GM19035 (cell line): Measurements from ENCODE around the gene TIMP2.
"Not testable (repeated sequence)": the region's sequence is repeated elsewhere in the genome, so short reads cannot be mapped to it uniquely, and the experiment has no call there.

ENCODE experiments used
- ATAC-seq: cut with Tn5 transposase; IDR thresholded peaks from one replicate; pipeline ENCODE4 v1.9.1; 2021; ENCODE audit not compliant: unreplicated experiment

TIMP2 gene

DNA sequence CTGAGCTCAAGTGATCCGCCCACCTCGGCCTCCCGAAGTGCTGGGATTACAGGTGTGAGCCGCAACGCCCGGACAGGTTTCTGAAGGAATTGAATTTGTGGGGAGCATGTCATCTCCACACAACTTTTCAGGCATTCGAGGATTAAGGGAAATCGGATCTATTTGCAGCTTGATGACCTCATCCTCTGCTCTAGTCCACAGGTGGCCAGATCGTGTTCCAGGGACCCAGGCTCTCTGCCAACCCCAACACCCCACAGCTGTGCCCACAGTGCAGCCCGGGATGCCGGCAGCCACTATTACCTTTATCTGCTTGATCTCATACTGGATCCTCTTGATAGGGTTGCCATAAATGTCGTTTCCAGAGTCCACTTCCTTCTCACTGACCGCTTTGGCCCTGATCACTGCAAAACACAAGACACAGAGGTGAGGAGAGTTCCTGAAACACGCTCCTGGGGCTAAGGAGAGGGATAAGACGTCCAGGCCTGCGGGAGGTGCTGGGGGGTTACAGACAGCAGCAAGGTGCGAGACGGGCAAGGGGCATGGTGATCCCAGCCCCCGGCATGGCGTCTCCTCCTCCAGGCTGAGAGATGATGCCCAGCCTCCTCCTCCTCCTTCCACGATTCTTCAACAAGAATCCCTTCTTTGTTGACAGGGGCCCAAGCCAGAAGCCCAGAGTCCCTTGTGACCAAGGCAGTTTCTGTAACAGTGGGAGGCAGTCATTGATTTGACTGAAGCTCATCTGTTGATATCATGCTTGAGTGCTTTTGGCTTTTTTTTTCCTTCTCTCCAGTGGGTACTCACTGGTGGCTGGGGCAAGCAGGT lies 51.5 kb downstream of the TIMP2 start:
- no peak for ATAC-seq

- ATAC-seq = no peak
Measured at GRCh38 chr17:78872486-78872885, 52.7 kb downstream of the TIMP2 start.

DNA sequence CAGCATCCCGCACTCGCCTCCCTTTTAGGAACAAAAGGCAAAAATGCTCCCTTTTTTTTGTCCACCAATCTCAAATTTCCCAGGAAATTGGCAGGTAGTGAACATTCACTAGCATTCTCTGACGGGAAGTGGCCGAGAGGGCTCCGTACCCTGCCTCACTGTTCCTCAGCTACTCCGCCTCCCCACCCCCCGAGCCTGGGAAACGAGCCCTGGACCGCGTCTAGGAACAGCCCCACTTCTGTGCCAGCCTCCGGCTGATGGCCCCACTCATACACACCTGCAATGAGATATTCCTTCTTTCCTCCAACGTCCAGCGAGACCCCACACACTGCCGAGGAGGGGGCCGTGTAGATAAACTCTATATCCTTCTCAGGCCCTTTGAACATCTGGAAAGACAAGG lies 54.6 kb downstream of the TIMP2 start:
- no peak for ATAC-seq

DNA sequence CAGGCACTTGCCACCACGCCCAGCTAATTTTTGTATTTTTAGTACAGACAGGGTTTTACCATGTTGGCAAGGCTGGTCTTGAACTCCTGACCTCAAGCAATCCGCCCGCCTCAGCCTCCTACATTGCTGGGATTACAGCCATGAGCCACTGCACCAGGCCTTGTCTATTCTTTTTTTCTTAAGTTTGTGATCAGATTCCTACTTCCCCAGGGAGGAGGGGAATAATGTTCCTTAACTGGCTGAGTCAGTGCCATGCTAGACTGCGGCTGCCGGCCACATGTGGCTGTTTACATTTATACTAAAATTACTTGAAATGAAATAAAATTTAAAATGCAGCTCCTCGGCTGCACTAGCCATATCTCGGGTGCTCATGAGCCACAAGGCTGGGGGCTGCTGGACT lies 56.8 kb downstream of the TIMP2 start:
- ATAC-seq = no peak

GRCh38 chr17:78867046-78867445 lies 58.1 kb downstream of the TIMP2 start:
- ATAC-seq = not testable (repeated sequence)

DNA sequence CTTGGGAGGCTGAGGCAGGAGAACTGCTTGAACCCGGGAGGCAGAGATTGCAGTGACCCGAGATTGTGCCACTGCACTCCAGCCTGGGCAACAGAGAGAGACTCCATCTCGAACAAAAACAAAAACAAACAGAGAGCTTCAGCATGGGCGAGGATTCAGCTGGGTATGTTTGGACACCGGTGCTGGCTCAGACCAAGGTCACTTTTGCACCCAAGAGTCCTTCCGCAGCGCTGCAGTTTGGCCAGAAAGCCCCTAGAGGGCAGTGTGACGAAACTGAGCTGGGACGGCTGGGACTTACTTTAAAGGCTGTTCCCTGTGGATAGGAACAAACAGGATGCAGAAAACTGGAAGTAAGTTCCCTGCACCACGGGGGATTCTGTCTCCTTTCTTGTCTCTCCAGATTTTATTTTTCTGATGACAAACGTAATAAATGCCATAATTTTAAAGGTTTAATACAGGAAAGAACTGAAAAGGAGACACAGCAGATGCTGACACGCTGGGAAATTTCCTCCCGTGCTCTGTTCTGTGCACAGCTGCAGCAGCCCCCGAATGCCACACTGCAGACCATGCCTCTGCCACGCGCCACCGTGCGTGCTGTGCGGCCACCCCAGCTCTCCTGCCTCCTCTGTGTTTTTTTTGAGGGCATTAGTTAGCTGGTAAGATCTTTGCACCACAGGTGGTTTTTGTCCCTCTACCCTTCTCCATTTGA lies 59.4 kb downstream of the TIMP2 start:
- no peak for ATAC-seq

DNA sequence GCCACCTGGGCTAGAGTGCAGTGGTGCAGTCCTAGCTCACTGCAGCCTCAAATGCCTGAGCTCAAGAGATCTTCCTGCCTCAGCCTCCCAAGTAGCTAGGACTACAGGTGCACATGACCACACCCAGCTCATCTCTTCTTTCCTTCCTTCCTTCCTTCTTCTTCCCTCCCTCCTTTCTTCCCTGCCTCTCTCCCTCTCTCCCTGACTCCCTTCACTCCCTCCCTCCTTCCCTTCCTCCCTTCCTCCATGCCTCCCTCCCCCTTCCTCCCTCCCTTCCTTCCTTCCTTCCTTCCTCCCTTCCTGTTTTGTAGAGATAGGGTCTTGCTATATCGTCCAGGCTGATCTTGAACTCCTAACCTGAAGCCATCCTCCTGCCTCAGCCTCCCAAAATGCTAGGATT lies 61.1 kb downstream of the TIMP2 start:
- no peak for ATAC-seq

- no peak for ATAC-seq
Measured at GRCh38 chr17:78862073-78863023, 62.8 kb downstream of the TIMP2 start.

DNA sequence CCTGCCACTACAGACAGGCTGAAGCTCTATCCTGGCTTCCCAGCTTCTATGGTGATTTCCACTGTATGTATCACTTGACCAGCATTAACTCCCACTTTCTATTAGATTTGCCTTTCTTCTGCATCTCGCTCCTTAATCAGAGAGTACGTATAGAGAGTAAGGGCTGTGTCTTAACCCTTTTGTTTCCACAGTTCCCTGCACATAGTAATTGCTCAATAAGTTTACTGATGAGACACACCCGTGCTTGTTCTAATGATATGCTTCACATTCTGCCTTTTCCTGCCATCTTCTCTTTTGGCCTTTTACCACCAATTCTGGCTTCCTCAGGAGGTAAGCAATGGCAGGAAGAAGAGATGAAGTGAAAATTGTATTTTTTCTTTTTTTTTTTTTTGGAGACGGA lies 64.0 kb downstream of the TIMP2 start:
- ATAC-seq = no peak

- no peak for ATAC-seq
Measured at GRCh38 chr17:78859051-78859450, 66.1 kb downstream of the TIMP2 start.

DNA sequence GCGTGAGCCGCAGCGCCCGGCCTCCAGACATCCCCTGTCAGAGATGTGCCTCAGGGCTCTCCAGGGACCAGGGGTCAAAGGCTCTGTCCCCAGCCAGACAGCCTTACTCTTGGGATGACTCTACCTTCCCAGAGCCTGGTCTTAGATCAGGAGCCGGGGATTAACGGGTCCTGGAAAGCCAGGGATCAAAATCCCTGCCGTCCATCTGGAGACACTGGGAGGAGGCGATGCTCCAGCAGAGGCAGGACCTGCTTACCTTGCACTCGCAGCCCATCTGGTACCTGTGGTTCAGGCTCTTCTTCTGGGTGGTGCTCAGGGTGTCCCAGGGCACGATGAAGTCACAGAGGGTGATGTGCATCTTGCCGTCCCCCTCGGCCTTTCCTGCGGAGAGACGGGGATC lies 67.9 kb downstream of the TIMP2 start:
- no peak for ATAC-seq

- no peak for ATAC-seq
Measured at GRCh38 chr17:78855561-78856165, 69.5 kb downstream of the TIMP2 start.

DNA sequence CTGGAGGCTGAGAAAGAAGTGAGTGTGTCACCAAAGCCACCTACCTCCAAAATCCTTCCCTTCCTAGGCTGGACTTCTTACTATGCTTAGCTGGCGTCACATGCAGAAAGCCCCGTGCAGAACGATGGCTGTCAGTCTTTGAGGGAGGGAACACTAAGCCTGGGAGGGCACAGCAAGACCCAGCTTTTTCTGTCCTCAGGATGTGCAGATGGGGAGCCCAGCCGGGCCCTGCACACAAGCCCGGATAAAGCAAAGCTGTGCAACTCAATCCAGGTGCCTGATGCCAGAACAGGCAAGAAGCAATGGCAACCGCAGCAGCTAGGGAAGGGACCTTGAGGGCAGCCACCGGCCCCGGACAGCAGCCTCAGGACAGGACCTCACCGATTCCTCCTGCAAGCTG lies 70.7 kb downstream of the TIMP2 start:
- ATAC-seq = no peak

- no peak for ATAC-seq
Measured at GRCh38 chr17:78853926-78854394, 71.2 kb downstream of the TIMP2 start.

- no peak for ATAC-seq
Measured at GRCh38 chr17:78852709-78853121, 72.5 kb downstream of the TIMP2 start.

DNA sequence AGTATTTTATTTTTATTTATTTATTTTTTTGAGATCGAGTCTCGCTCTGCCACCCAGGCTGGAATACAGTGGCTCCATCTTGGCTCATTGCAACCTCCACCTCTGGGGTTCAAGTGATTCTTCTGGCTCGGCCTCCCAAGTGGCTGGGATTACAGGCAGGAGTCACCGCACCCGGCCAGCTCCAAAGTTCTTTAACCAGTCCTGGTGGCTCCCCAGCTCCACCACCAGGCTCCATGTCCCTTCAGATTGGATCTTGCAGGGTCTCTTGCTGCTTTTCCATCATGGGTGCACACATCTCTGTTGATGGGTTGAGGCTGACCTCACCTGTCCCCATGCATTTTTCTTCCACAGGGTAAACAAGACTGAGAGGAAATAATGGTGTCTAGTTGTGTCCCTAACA lies 76.2 kb downstream of the TIMP2 start:
- no peak for ATAC-seq

DNA sequence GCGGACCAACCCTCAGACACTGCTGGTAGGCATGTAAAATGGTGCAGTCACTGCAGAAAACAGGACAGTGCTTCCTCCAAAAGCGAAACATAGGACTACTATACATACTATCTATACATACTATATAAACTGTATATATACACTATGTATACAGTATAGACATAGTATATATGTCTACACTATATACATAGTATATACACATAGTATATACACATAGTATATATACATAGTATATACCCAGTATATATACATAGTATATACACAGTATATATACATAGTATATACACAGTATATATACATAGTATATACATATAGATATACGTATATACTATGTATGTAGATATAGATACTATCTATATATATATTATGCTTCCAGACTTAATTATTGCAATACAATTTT lies 78.1 kb downstream of the TIMP2 start:
- ATAC-seq = no peak

GRCh38 chr17:78844301-78845005 lies 80.7 kb downstream of the TIMP2 start:
- no peak for ATAC-seq

DNA sequence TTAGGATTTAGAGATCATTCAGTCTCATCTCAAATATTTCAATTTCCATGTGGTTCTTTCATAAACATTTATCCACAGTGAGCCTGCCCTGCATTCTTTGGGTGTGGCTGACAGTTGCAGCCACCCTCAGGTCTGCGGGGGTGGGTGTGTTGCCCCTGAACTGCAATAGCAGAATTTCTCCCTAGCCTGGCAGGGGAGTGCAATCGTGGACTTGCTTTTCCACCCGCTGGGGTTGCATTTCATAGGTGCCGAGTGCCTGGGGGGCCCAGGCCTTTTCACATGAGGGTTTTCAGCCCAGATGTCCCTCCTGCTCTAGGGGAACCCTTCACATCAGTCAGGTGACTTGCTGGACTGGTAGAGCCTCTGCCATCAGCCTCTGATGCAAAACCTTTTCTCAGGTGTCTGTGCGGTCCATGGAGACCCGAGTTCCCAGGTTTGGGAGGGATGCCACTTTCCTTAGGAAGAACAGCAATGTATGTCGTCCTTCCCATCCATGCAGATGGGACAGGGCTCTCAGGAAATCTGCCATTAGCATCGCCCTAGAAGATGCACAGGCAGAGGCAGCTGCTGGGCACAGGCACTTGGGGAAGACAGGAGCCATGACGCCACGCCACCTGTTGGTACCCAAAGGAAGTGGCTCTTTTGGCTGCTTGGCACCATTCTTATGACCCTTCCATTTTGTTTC lies 82.2 kb downstream of the TIMP2 start:
- ATAC-seq = no peak
